ENCODE measurements around the gene RBKS.

RBKS gene

GRCh38 chr2:27807476-27807875 is 82.7 kb downstream of the RBKS start:
- TF ChIP-seq, protein P1, sequence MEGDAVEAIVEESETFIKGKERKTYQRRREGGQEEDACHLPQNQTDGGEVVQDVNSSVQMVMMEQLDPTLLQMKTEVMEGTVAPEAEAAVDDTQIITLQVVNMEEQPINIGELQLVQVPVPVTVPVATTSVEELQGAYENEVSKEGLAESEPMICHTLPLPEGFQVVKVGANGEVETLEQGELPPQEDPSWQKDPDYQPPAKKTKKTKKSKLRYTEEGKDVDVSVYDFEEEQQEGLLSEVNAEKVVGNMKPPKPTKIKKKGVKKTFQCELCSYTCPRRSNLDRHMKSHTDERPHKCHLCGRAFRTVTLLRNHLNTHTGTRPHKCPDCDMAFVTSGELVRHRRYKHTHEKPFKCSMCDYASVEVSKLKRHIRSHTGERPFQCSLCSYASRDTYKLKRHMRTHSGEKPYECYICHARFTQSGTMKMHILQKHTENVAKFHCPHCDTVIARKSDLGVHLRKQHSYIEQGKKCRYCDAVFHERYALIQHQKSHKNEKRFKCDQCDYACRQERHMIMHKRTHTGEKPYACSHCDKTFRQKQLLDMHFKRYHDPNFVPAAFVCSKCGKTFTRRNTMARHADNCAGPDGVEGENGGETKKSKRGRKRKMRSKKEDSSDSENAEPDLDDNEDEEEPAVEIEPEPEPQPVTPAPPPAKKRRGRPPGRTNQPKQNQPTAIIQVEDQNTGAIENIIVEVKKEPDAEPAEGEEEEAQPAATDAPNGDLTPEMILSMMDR (IDR thresholded peaks at IDR 0.05) = peak; percentile 33
- Histone ChIP-seq H3K27me3 (no peaks in the 10 kb centered on the region), H3K36me3 (no peaks in the 10 kb centered on the region), H3K4me3 (no peak overlapping the region), H3K9me3 (no peaks in the 10 kb centered on the region), H3K4me1 (peaks cover 0 to 8% (median 0%) of the 10 kb centered on the region in 4 donors), H3K27ac (no peak overlapping the region)
- intact Hi-C loops (cut with DNase I; ENCODE audit: low total_unique reads) = no loop called here
- no peak for DNase-seq

- TF ChIP-seq, protein P1 (IDR thresholded peaks at IDR 0.05) = no peak
- no peak overlapping the region for H3K4me3 ChIP-seq
- no peak for DNase-seq
- H3K27ac ChIP-seq = no peak overlapping the region
- peaks cover 0 to 9% (median 0%) of the 10 kb centered on the region in 4 donors for H3K4me1 ChIP-seq
- H3K36me3 ChIP-seq = no peaks in the 10 kb centered on the region
- H3K9me3 ChIP-seq = no peaks in the 10 kb centered on the region
- intact Hi-C loops (cut with DNase I; ENCODE audit: low total_unique reads) = no loop called here
- no peaks in the 10 kb centered on the region for H3K27me3 ChIP-seq
Measured at GRCh38 chr2:27806311-27807059, 83.7 kb downstream of the RBKS start.

GRCh38 chr2:27805180-27805579 is 85.0 kb downstream of the RBKS start:
- no peaks in the 10 kb centered on the region for H3K27me3 ChIP-seq
- no peak for DNase-seq
- H3K27ac ChIP-seq = no peak overlapping the region
- H3K9me3 ChIP-seq = no peaks in the 10 kb centered on the region
- H3K4me3 ChIP-seq = no peak overlapping the region
- intact Hi-C loops (cut with DNase I; ENCODE audit: low total_unique reads) = no loop called here
- H3K4me1 ChIP-seq = peaks cover 4 to 22% (median 9%) of the 10 kb centered on the region in 4 donors
- H3K36me3 ChIP-seq = no peaks in the 10 kb centered on the region
- TF ChIP-seq, protein P1 (IDR thresholded peaks at IDR 0.05) = no peak

DNA sequence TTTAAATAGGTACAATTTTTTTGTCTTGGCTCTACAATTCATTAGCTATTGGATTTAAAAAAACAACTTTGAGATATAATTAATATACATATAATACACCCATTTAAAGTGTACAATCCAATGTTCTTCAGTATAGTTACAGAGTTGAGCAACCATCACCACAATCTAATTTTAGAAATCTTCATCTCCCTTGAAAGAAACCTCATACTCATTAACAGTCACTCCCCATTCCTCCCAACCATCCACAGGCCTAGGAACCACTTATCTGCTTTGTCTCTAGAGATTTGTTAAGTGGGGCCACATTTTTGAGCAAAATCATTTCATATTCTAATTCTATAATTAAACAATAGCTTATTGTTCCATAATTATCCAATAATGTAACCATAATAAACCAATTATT is 86.0 kb downstream of the RBKS start:
- peaks cover 4 to 24% (median 19%) of the 10 kb centered on the region in 4 donors for H3K4me1 ChIP-seq
- H3K27me3 ChIP-seq = no peaks in the 10 kb centered on the region
- no peaks in the 10 kb centered on the region for H3K9me3 ChIP-seq
- no peaks in the 10 kb centered on the region for H3K36me3 ChIP-seq
- H3K27ac ChIP-seq = no peak overlapping the region
- no peak overlapping the region for H3K4me3 ChIP-seq
- intact Hi-C loops (cut with DNase I; ENCODE audit: low total_unique reads) = no loop called here
- TF ChIP-seq, protein P1 (IDR thresholded peaks at IDR 0.05) = no peak
- DNase-seq = no peak

DNA sequence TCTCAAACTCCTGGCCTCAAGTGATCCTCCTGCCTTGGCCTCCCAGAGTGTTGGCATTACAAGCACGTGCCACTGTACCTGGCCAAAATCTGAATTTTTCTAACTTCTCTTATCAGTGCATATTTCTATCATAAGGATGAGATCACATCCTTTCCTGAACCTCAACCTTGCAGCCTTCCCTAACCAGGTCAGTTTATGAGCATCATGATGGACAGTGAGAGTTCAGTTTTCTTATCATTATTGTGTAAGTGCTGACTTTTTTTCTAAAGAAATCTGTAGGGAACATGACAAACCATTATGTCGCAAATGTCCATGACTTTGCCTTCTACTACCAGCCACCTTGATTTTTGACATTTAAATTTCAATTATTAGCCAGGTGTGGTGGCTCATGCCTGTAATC is 87.1 kb downstream of the RBKS start:
- Histone ChIP-seq H3K36me3 (no peaks in the 10 kb centered on the region), H3K27ac (no peak overlapping the region), H3K4me1 (peaks cover 4 to 35% (median 28%) of the 10 kb centered on the region in 4 donors), H3K4me3 (no peak overlapping the region), H3K27me3 (no peaks in the 10 kb centered on the region), H3K9me3 (no peaks in the 10 kb centered on the region)
- no peak for DNase-seq
- TF ChIP-seq, protein P1 (IDR thresholded peaks at IDR 0.05) = no peak
- intact Hi-C loops (cut with DNase I; ENCODE audit: low total_unique reads) = no loop called here

Measured in tibial artery (tissue), 4 donors.